GM12801 (cell line): ENCODE data around the gene SLC22A7.

Experiments
- CTCF ChIP-seq: IDR thresholded peaks from one replicate; pipeline ENCODE4 v1.5.1; 2011; ENCODE audit warnings: control low read depth; ENCODE audit not compliant: insufficient read length; ENCODE audit errors: extremely low read depth

Gene SLC22A7

GRCh38 chr6:43336382-43336781 lies 38.3 kb downstream of the SLC22A7 start:
- TF ChIP-seq CTCF = no peak

GRCh38 chr6:43338243-43338642 lies 40.2 kb downstream of the SLC22A7 start:
- no peak for TF ChIP-seq CTCF

DNA sequence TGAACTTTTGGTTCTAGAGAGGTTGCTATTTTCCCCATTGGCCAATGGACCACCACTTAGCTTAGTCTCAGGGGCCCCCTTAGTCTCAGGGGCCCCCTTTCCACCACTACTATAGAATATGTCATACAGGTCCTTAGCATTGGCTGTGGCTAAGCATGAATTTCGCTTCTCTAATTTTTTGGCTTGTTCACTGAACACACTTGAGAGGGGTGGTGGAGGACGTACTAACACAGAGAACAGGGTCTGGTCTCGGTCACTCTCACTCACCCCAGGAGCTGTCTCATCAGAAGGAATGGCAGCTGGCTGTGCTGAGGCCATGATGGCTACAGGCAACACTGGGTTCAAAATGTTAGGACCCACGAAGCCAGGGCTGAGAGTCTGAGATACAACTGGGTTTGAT lies 41.1 kb downstream of the SLC22A7 start:
- no peak for TF ChIP-seq CTCF

DNA sequence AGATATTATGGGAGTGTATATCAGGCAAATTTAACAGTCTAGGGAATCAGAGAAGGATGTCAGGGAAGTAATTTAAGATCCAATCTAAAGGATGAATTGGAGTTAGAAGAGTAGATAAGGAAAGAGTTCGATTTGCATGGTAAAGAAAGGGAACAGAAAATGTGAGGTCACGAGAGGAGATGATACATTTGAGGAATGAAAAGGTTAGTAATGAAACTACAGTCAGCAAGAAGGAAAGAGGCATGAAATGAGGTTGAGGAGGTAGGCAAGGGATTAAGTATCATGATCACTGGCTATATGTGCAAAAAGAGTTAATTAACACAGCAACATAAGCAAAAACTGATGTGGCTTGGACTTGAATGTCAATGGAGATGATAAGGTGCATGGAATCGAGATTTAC lies 49.0 kb downstream of the SLC22A7 start:
- no peak for TF ChIP-seq CTCF

DNA sequence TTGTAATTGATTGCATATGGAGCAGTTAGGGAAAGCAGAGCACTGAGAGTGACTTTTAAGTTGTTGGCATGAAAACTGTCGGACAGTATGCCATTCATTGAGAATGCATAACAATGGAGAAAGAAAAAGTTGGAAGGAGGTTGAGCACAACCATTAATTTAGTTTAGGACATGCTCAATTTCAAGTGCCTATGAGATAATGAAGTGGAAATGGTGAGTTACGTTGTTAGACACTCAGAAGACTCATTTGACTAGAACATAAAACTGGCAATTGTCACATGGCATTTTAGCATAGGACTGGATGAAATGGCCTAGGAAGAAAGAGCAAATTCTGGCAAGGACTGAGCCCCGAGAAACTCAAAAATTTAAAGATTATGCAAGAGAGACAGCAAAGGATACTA lies 49.4 kb downstream of the SLC22A7 start:
- TF ChIP-seq CTCF = no peak
